Ecto neural progenitor cell (in vitro differentiated cells): ENCODE results near the gene CDCA8.
"Not testable (repeated sequence)": the region's sequence is repeated elsewhere in the genome, so short reads cannot be mapped to it uniquely, and the experiment has no call there.

Experiments
- DNase-seq: peaks from one replicate; pipeline ENCODE4 v3.0.0-alpha.2; 2018; ENCODE audit warnings: low spot score

The CDCA8 gene

DNA sequence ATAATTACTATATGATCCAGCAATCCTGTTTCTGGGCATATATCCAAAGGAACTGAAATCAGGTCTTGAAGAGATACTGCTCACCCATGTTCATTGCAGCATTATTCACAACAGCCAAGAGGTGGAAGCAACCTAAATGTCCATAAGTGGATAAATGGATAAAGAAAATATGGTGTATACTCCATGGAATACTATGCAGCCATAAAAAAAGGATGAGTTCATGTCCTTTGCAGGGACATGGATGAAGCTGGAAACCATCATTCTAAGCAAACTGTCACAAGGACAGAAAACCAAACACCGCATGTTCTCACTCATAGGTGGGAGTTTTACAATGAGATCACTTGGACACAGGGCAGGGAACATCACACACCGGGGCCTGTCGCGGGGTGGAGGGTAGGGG lies 46.3 kb downstream of the CDCA8 start:
- not testable (repeated sequence) for DNase-seq

DNA sequence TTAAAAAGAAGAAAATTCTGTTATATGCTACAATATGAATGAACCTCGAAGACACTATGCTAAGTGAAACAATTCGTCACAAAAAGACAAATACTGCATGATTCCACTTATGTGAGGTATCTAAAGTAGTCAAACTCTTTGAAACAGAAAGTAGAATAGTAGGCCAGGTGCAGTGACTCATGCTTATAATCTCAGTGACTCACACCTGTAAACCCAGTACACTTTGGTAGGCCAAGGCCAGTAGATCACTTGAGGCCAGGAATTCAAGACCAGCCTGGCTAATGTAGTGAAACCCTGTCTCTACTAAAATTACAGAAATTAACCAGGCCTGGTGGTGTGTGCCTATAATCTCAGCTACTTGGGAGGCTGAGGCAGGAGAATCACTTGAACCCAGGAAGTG lies 46.9 kb downstream of the CDCA8 start:
- peak; percentile 2 for DNase-seq

DNA sequence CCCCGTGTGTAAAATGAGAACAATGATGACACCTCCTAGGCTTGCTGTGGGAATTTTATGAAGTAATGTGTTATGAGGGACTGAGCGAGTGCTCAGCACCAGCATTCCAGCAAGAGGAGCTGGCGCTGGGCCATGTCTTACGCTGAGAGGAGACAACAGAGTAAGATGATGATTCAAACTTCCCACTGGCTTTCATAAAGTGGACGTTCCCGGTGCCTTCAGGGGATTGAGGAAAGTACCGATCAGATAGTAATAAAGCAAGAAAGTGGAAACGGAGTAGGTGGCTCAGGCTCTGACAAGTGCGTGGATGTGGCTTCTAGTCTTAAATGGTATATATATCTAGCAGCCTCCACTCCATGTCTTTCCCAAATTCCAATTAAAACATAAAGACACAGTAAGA lies 48.8 kb downstream of the CDCA8 start:
- peak; percentile 6 for DNase-seq

DNA sequence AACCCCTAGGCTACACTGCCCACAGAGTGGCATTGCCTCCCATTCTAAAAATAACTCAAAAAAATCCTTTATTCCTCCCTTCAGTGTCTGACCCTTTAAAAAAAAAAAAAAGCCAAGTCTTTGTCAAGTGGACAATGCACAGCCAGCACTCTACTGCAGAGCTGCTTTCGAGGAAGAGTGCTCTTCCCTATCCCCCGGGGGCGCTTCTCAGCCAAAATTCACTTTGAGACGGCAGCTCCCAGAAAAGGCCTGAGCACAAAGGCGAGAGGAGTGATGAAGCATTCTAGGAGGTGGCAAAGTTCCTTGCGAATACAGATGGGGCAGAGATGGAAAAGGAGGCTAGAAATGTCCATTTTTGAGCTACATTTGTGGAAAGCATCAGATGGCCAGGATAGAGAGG lies 49.3 kb downstream of the CDCA8 start:
- peak; percentile 36 for DNase-seq

DNA sequence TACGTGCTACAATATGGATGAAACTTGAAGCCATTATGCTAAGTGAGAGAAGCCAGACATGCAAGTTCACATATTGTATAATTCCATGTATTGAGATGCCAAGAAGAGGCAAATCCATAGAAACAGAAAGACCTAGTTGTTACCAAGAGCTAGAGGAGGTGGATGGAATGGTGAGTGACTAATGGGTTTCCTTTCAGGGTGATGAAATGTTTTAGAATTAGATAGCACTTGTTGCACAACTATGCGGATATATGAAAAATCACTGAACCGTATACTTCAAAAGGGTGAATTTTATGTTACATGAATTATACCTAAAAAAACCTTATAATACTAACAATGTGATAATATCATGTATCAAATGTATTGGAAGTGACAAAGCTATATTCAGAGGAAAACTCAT lies 54.5 kb downstream of the CDCA8 start:
- no peak for DNase-seq

DNA sequence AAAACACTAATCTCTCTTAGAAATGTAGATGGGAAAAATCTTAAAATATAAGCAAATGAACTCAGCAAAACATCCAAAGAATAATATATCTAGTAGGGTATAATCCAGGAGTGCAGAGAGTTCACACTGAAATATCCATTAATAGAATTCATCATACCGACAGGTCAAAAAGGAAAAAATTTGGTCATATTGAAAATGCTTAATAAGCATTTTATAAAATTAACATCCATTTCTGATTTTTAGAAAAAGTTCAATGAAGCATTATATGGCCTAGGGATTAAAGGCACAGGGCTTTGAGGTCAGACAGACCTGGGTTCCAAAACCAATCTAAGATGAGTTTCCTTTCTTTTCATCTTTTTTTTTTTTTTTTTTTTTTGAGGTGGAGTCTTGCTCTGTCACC lies 56.2 kb downstream of the CDCA8 start:
- DNase-seq = no peak

DNA sequence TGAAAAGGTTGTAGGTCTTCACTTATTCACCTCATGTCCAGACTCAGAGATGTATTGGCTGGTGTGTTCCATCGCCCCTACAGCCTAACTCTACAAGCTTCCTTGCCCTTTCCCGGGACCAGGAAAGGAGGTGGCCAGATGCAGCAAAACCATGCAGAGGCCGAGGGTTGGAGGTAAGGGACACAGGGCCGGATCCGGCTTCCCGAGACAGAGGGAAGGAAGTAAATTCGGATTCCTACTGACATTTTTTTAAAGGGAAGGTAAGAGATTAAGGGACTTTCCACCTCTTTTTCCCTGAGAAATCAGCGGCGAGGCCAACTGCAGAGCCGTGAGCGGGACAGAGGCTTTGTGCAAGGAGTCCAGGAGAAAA lies 59.9 kb downstream of the CDCA8 start:
- DNase-seq = peak; percentile 43

DNA sequence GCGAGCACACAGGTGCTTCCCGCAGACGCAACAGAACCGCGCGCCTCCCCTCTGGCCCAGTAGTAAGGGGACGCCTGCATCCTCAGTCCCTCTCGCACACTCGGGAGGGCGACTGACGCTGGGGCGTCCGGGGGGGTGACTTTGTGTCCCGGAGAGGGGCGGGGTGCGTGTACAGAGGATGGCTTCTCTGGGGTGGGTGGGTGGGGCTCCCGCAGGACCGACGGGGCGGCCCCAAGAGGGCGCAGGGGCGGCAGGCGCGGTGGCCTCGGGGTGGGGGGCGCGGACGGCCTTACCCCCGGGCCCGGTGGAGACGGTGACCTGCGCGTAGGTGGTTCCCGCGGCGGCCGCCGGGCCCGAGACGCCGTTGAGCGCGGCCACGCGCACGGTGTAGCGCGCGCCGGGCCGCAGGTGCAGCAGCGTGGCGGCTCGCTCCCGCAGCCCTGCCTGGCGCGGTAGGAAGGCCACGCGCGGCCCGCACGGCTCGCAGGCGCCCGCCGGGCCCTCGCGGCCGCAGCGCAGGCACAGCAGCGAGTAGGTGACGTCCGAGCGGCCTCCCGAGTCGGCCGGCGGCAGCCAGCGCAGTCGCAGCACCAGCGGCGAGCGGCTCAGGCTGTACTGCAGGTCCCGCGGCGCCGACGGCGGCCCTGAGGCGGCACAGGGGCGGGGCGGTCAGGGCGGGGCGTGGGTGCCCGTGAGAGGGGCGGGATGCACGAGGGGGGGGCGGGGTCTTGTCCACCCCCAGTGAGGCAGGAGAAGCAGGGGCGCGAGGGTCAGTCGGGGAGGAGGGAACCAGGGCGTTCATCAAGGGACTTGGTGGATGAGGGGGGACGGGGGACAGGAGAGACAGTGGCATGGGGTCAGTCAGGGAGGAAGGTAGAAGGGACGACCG lies 60.5 kb downstream of the CDCA8 start:
- peak; percentile 76 for DNase-seq

DNA sequence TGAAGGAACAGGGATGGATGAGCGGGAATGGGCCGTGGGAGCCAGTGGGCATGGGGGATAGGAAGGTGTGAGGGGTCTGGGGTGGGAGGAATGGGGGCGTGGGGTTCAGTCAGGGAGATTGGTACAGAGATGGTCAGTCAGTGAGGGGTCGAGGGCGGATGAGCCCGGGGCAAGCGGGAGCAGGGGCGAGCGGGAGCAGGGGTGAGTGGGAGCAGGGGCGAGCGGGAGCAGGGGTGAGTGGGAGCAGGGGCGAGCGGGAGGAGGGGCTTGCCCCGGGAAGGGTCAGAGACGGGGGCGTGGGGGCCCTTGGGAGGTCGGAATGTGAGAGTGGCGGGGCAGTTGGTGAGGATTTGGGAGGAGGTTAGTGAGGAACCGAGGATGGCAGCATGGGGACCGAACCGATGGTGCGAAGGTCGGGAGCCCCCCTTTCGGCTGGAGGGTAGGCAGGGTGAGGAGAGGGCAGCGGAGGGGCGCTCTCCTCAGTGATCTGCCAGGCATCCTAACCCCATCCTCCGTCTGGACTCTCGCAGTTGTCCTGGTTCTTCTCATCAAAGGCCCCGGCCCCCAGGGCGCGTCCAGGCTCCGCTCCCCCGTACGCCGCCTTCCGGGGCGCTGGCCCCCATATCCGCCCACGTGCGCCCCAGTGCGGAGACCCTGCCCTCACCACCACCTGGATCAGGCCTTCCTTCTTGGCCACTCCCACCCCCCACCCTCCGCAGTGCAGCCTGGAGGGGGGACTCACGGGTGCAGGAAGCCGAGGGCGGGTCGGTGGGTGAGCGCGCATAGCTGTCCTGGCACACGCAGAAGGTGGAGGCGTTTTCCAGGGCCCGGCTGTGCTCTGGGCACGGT lies 61.4 kb downstream of the CDCA8 start:
- DNase-seq = peak; percentile 47

DNA sequence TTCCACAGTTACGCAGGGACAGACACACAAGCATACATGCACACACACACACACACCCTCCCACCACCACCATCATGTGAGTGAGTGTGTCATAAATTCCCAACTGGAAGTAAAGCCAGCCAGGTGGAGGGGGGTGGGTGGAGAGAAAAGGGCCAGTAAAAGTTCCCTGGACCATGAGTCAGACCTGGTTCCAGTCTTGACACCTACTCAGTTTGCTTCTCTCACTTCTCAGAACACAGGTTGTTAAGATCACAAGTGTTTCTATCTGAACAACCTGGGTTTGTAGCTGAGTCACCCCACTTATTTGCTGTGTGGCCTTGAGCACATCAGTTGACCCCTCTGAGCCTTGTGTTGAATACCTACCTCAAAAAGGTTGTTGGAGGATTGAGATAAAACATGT lies 63.0 kb downstream of the CDCA8 start:
- DNase-seq = peak; percentile 18

DNA sequence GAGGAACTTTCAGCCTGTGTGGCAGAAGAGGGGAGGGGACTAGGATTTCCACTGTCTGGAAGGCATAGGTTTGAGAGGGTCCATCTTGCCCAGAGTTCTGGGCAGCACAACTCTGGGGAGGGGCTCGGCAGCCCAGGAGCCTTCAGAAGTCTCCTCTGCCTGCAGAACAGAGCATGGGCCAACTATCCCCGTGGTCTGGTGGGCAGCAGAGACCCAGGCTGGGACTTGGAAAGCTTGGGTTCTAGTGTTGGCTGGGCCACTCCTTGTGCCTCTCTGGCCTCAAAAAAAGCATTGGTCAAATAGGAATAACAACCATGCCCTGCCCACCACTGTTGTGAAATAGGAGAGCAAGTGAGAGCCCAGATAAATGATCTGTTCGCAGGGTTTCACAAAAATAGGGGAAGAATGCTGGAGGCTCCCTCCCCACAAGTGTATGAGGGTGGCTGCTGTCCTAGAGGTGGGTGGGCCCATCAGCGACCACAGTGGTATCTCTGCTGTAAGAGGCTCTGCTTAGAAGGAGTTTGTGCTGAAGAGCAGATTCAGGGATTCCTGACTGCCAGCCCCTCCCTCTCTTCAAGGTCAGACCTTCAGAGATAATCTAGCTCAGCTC lies 63.7 kb downstream of the CDCA8 start:
- DNase-seq = peak; percentile 28
